Measurements from ENCODE around the gene CCNK.

CCNK gene

DNA sequence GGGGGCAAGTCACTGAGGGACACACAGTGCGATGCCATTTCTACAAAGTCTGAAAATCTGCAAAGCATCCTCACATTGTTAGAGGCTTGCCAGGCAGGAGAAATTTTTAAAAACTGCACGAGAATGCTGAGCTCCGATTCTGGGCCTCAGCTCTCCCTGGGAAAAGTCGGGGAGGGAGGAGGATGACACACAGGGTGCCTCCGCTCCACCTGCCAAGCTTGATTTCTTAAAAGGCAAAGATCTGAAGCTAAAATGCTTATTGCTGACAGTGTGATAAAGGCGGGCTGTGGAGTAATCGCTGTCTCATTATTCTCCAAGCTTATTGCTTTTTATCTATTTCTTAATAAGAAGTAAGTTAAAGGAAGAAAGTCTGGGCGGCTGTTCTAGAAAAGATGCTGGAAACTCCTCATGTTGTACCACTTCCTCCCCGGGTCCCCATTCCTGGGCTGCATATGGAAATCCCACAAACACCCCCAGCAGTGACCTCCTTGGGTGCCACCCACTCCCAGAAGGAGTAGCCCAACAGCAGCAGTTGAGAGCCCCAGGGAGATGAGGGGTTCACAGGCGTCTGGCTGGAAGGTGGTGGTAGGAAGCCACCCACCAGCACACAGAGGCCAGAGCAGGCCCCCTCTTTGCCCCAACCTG, 67.8 kb downstream of the CCNK start:
- DNase-seq (ENCODE audit: insufficient read length, low spot score) (no peak), FAIRE-seq (no peak)

DNA sequence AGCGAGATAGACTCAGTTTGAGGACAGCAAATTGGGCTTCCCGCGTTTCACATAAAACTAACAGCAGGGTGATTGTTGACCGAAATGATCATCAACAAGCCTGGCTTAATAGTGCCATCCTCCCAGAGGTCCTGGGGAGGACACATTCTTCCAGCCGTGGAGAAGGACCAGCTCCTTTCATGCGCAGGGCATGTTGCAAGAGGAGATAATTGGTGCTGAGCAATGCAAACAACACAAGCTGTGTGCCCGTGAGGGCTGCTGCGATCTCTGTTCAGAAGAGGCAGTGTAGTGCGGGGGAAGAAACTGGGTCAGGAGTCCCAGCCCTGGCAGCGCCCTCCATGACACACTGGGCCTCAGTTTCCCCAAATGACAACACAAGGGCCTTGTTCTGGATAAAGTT, 68.5 kb downstream of the CCNK start:
- no peak for FAIRE-seq
- DNase-seq (ENCODE audit: insufficient read length, low spot score) = no peak

DNA sequence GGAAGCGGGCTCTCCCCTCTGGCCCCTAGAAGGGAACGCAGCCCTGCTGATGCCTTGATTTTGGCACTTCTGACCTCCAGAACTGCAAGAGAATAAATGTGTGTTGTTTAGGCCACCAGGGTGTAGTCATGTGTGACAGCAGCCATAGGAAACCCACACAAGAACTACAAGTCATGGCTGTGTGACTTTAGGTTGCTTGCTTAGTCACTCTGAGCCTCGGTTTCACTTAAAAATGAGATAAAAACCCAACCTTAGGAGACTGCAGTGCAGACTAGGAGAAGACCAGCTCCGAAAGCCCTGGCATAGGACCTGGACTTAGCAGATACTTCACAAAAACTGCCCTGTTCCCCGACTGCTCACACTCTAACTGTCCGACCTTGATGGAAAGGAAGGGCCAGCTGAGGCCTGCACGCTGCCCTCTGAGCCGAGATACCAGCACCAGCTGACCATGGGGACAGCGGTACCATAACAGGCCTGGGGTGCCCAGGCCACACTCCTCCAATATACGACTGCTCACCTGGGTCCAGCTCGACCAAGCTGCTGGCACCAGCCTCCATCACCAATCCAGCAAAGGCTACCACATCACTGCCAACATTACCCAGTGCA, 69.3 kb downstream of the CCNK start:
- DNase-seq (ENCODE audit: insufficient read length, low spot score) (no peak), FAIRE-seq (no peak)

DNA sequence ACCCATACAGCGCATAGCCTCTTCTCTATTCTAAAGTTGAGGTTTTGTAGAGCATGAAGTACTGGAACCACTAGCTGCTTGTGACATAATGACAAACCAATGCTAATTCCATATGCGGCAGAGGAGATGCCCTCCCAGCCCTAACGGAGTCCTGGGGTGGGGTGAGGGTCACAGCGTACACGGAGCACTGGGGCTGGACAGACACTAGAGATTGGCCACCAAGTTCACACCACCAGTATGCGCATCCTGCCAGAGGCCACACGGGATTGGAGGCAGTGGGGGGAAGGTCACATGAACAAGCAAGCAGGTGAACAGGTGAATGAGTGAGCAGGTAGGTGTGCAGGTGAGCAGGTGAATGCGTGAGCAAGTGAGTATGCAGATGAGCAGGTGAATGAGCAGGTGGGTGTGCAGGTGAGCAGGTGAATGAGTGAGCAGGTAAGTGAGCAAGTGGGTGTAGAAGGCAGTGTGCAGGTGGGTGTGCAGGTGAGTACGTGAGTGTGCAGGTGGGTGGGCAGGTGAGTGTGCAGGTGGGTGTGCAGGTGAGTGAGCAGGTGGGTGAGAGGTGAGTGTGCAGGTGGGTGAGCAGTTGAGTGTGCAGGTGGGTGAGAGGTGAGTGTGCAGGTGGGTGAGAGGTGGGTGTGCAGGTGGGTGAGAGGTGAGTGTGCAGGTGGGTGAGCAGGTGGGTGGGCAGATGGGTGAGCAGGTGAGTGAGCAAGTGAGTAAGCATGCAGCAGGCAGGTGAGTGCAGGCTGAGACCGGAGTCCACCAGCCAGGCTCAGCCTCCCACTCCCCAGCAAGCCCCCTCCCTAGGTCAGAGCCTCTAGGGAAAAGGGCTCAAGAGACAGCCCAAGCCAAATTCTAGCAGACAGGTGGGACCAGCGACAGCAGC, 70.1 kb downstream of the CCNK start:
- FAIRE-seq = no peak
- DNase-seq (ENCODE audit: insufficient read length, low spot score) = no peak

DNA sequence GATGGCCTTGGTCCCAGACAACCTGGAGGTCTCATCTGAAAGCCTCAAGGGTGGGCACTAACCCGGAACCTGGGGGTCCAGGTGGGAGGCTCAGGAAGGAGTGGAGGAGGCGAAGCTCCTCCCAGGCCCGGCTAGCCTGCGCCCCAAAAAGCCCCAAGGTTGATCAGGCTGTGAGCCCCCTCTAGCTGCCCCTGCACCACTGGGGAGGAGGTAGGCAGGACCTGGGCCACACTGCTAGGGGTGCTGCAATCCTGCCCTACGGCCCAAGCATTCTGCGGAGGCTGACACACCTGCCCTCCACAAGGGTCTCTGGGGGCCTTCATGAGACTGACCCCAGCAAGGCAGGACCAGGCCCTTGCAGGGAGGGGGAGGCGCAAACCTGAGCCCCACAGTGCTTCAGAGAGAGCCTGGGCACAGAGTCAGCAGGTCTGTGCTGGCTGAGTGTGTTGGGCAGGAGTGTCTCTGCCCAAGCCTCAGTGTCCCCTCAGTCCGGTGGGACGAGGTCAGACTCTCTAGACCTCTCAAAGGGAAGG, 70.9 kb downstream of the CCNK start:
- FAIRE-seq (no peak), DNase-seq (ENCODE audit: insufficient read length, low spot score) (no peak)

DNA sequence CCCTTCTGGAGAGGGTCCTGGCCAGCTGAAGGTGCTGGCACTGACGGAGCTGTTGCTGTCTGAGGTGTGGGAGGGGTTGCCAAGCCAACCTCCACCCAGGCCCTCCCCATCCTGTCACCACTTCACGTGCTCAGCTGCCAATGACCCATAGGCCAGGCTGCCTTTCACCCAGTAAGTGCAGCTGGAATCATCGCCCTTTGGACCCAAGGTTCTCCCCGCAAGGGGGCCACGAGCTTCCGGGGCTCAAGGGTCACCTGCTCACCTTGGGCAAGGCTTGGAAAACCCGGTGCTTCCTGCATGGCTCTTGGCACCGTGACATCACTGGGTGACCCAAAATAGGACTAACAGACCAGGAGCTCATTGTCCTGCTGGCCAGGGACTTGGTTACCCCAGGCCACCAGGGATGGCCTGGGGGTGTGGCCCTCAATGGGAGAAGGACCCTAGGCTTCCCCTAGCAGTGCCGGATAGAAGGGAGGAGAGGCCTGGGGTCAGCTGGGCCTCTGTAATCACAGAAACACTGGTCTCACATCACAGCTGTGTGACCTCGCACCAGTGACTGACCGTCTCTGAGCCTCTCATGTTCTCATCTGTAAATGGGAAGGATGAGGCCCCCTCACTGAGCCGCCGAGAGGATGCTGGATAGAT, 71.5 kb downstream of the CCNK start:
- FAIRE-seq (no peak), DNase-seq (ENCODE audit: insufficient read length, low spot score) (no peak)

DNA sequence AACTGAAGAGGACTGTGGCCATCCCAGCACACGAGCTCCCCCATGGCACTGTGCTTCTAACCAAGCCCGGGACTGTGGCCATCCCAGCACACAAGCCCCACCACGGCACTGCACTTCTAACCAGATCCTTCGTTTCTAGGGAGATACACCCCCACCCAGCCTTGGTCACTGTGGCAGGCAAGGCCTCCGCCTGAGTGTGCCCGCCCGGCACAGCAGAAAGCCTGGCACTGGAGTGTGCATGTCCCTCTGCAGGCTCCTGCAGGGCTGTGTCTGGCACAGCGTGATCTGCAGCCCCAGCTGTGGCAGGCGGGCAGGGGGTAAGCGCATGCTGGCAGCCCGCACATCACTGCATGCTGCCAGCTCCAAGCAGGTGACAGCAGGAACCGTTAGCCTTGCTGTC, 73.0 kb downstream of the CCNK start:
- DNase-seq (ENCODE audit: insufficient read length, low spot score) (no peak), FAIRE-seq (no peak)

DNA sequence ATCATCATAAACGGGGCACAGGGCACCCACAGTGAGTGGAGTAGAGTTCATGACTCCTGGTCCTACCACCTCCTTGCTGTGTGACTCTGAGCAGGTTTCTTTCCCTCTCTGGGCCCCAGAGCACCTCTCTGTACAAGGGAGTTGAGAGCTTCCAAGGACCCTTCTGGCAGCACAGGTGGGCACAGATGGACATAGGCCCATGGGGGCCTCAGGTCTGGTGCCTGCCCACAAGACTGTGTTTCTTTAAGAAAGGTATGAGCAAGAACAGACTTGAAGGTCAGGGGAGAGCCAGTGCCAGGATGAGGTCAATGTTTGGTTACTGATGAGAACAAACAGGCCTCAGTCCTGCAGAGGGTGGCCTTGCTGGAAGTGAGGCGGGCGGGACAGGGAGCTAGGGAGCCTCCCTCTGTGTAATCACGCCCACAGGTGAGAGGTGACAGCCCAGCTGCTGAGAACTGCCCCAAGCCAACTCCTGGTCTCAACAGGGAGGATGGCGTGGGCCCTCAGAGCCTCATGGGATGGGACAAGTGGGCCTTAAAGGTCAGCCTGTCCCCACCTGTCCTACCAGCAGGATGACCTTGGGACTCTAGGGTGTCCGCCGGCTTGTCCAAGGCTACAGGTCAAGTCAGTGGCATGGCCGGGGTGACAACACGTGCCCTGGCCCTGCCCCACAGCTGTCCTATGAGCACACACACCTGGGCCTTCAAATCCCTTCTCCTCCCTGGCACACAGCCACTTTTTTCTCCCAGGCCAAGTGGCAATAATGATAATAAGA, 73.7 kb downstream of the CCNK start:
- DNase-seq (ENCODE audit: insufficient read length, low spot score) (no peak), FAIRE-seq (no peak)

DNA sequence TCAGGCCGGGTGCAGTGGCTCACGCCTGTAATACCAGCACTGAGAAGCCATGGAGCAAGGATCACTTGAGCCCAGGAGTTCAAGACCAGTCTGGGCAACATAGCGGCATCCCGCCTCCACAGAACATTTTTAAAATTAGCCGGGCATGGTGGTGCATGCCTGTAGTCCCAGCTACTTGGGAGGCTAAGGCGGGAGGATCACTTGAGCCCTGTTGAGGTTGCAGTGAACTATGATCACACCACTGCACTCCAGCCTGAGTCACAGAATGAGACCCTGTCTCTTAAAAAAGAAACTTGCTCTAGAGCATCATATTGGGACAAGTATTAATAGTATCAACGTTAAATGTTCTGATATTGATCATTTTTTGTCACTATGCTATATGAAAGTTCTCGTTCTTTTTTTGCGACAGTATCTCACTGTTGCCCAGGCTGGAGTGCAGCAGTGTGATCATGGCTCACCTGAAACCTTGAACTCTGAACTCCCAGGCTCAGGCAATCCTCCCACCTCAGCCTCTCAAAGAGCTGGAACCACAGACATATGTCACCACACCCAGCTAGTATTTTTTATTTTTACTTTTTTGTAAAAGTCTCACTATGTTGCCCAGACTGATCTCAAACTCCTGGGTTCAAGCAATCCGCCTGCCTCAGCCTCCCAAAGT, 75.1 kb downstream of the CCNK start:
- DNase-seq (ENCODE audit: insufficient read length, low spot score) = no peak
- FAIRE-seq = no peak

DNA sequence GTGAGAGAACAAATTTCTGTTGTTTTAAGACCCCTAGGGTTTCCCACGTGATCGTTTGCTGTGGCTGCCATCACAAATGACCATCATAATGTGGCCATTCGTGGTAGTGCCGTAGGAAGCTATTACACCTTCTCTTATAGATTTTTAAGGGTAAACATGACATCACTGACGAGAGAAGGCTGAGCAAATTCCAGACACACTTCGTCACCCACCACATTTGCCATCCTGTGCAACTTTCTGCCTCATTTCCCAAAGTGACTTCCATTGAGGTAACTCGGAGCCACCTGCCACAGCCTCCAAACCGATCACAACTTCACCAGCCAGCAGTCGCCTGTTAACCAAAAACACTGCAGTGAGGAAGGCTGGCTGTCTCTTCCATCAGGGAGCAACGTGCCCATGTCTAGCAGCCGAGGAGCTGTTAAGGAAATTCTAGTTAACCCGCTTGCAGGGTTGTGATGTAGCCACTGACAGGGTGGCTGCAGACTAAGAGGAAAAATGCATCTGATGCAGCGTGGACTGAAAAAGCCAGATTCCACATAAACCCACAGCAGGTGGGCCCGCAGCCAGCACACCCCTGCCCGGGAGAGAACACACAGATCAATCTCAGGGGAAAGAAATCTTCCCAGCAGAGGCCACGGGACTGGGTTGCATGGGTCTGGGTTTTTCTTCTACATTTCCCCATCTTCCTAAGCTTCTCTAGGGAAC, 78.2 kb downstream of the CCNK start:
- no peak for FAIRE-seq
- DNase-seq (ENCODE audit: insufficient read length, low spot score) = no peak

DNA sequence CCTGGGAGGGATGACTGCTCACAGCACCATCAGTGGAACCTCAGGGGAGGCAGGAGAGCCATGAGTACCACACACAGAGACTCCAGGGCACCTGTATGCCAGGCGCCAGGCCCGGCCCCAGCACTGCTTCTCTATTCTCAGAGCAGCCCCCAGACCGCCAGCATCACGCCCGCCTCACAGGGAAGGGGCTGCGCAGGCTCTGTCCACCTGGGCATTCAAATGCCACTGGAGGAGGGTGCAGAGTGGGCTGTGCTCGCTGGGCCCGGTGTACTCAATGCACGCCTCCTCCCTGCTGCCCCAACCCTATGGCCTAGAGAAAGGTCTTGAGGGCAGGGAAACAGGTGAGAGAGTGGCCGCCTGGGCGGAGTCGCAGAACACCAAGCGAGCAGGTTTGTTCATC, 79.2 kb downstream of the CCNK start:
- DNase-seq (ENCODE audit: insufficient read length, low spot score) (no peak), FAIRE-seq (no peak)

DNA sequence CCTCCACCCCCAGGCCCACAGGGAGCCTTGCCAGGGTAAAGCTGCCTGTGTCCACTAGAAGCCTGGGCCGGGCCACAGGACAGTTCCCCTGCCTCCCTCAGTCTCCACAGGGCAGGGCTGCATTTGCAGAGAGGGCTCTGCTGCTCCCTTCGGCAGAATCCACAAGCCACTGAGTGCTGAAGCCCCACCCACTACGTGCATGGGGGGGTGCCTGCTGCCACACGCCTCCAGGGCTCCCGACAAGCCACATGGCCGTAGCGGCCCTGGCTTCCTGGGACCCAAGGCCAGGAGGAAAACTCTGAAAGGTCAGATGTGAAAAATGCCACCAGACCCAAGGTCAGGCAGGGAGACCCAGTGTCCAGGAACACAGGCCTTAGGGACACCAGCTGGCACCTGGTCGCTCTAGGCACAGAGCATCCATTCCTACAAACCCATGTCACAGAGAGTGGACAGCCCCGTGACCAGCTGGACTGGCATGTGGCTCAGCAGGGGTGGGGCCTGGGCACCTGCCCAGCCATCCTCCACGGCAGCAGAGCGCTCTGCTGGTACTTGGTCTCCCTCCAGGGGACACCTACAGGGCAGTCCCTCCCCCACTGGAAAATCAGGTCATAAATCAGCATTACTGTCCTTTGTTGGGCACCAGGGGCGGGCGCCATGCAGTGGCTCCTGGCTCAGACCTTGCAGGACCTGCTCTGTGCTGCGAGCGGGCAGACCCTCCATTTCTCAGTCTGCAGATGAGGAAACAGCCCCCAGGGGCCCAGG, 79.9 kb downstream of the CCNK start:
- no peak for FAIRE-seq
- DNase-seq (ENCODE audit: insufficient read length, low spot score) = no peak

DNA sequence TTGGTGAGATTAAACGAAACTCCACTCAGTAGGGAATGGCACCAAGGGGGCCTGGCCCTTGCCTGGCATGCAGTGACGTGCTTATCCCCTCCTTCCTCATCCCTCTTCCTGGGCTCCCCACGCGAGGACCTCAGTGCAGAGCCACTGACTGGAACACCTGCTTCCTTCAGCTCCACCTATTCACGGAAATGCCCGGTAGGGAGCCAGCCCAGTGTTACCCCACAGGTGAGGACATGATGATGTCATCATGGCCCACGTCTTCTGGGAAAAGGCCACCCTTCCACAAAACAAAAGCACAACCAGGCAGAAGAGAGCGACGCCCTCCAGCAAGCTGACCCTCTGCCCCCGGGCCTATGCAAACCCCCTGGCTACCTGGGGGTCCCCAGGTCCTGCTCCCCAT, 80.7 kb downstream of the CCNK start:
- FAIRE-seq (no peak), DNase-seq (ENCODE audit: insufficient read length, low spot score) (no peak)

Measured in GM19239 (cell line).